HCT116 (cell line): ENCODE measurements around the gene CFI. TPM values are rescaled to one million over a fixed set of nuclear protein-coding genes. Genes with fewer than 3 reads are reported as not detected.
A peak's percentile ranks its signal among the peaks of the same experiment; 100 is the strongest.

Experiments
- ATAC-seq: fragments of 200-7000 bp; cut with Tn5 transposase; 2 replicates; pipeline ENCODE4 v1.9.1; 2020; ENCODE audit warnings: mild to moderate bottlenecking, moderate library complexity
- BruUV-seq: library from RNA; stranded (reverse); fragments of 400-500 nt; replicated peaks from 2 replicates; lab custom pipeline; 2021; lab: Mats Ljungman, UMichigan
- CTCF ChIA-PET: fragments of 300-600 bp; sonication (Branson Sonifier 250); formaldehyde crosslinking; loops from one replicate; lab custom pipeline; 2021; ENCODE audit warnings: antibody characterized with exemption; lab: Charles Lee
- POLR2A ChIA-PET: fragments of 300-600, 350-600 bp; sonication (Branson Sonifier 250); formaldehyde crosslinking; loops from one replicate; lab custom pipeline; 2021; ENCODE audit warnings: antibody characterized with exemption; lab: Charles Lee
- RAD21 ChIA-PET, 2 experiments: fragments of 300-600 bp; sonication (Branson Sonifier 250); formaldehyde crosslinking; loops; one replicate each; lab custom pipeline; 2023; ENCODE audit warnings: low total read pairs in 2 of 2; ENCODE audit not compliant: uncharacterized antibody in 2 of 2, unreplicated experiment in 2 of 2, low non-redundant PET in 1 of 2; lab: Charles Lee
- DNase-seq: peaks from one replicate; pipeline ENCODE4 v3.0.0-alpha.2; 2010; ENCODE audit warnings: low read depth, low spot score
- H2AFZ ChIP-seq: fragments of 200-600 bp; shearing (Covaris generic), sonication (generic); 2 replicates; pipeline ENCODE4 v1.6.1; 2017; ENCODE audit warnings: low read depth, mixed run types, mixed read lengths, antibody characterized with exemption, low read length; ENCODE audit not compliant: poor library complexity, severe bottlenecking
- H3K27ac ChIP-seq: 2 replicates; pipeline ENCODE4 v1.5.1; 2012; ENCODE audit warnings: low read depth, low read length
- H3K27me3 ChIP-seq: fragments of 200-600 bp; sonication (generic); 2 replicates; pipeline ENCODE4 v1.6.1; 2016; ENCODE audit warnings: mixed run types, low read length, mixed read lengths; ENCODE audit not compliant: insufficient read depth
- H3K36me3 ChIP-seq, 2 experiments: fragments of 200-500 bp in 1 of 2; fragments of 200-600 bp in 1 of 2; sonication (Bioruptor generic) in 1 of 2; sonication (generic) in 1 of 2; 2 replicates each; pipeline versions ENCODE4 v1.5.1 to v1.6.1; 2014 to 2016; ENCODE audit warnings: low read length in 2 of 2, inconsistent platforms in 1 of 2, mixed read lengths in 1 of 2, mixed run types in 1 of 2; ENCODE audit not compliant: insufficient read depth in 2 of 2, control insufficient read depth in 1 of 2
- H3K4me1 ChIP-seq, 2 experiments: fragments of 200-600 bp in 1 of 2; sonication (generic) in 1 of 2; 2 replicates each; pipeline versions ENCODE4 v1.5.1 to v1.6.1; 2012 to 2017; ENCODE audit warnings: low read length in 2 of 2, inconsistent platforms in 1 of 2, mild to moderate bottlenecking in 1 of 2, mixed read lengths in 1 of 2, mixed run types in 1 of 2, moderate library complexity in 1 of 2; ENCODE audit not compliant: insufficient read depth in 2 of 2, control insufficient read depth in 1 of 2
- H3K4me2 ChIP-seq: fragments of 200-600 bp; sonication (generic); 2 replicates; pipeline ENCODE4 v1.6.1; 2017; ENCODE audit warnings: mixed run types, low read length, mixed read lengths
- H3K4me3 ChIP-seq, 2 experiments: fragments of 200-600 bp in 1 of 2; sonication (generic) in 1 of 2; replicated peaks in 1 of 2; 2 replicates each; pipeline ENCODE4 v1.5.1; 2011 to 2016; ENCODE audit warnings: low read length in 2 of 2, control low read depth in 1 of 2, low read depth in 1 of 2, mild to moderate bottlenecking in 1 of 2, mixed read lengths in 1 of 2, mixed run types in 1 of 2
- H3K79me2 ChIP-seq: fragments of 200-600 bp; sonication (generic); 2 replicates; pipeline ENCODE4 v1.6.1; 2017; ENCODE audit warnings: mild to moderate bottlenecking, mixed run types, low read length, moderate library complexity, mixed read lengths; ENCODE audit not compliant: insufficient read depth
- H3K9ac ChIP-seq: fragments of 200-600 bp; sonication (generic); 2 replicates; pipeline ENCODE4 v1.6.1; 2016; ENCODE audit warnings: low read length, mixed read lengths
- H3K9me2 ChIP-seq: fragments of 200-600 bp; sonication (generic), shearing (Covaris generic); 2 replicates; pipeline ENCODE4 v1.6.1; 2017; ENCODE audit warnings: mixed run types, mild to moderate bottlenecking, moderate library complexity; ENCODE audit not compliant: insufficient read depth
- H3K9me3 ChIP-seq, 2 experiments: fragments of 200-500 bp in 1 of 2; fragments of 200-600 bp in 1 of 2; sonication (Bioruptor generic) in 1 of 2; sonication (generic) in 1 of 2; 2 replicates each; pipeline ENCODE4 v1.6.1; 2014 to 2017; ENCODE audit warnings: low read length in 2 of 2, mixed read lengths in 2 of 2, inconsistent platforms in 1 of 2, low read depth in 1 of 2, mild to moderate bottlenecking in 1 of 2, mixed run types in 1 of 2, moderate library complexity in 1 of 2; ENCODE audit not compliant: control insufficient read depth in 1 of 2, insufficient read depth in 1 of 2
- H4K20me1 ChIP-seq: fragments of 200-600 bp; sonication (generic), shearing (Covaris generic); 2 replicates; pipeline ENCODE4 v1.6.1; 2017; ENCODE audit warnings: mixed run types, mild to moderate bottlenecking, moderate library complexity; ENCODE audit not compliant: insufficient read depth
- CEBPB ChIP-seq: IDR thresholded peaks from 2 replicates; pipeline ENCODE4 v1.6.1; 2012; ENCODE audit warnings: low read depth
- CTCF ChIP-seq, 3 experiments: fragments of 200-600 bp in 1 of 3; sonication (generic) in 1 of 3; IDR thresholded peaks in 2 of 3; conservative IDR thresholded peaks in 1 of 3; 2 replicates each; pipeline ENCODE4 v1.5.1; 2012 to 2017; ENCODE audit warnings: low read depth in 2 of 3, low read length in 2 of 3, antibody characterized with exemption in 1 of 3, borderline replicate concordance in 1 of 3, control low read depth in 1 of 3, mild to moderate bottlenecking in 1 of 3, mixed read lengths in 1 of 3, mixed run types in 1 of 3, moderate library complexity in 1 of 3; ENCODE audit not compliant: insufficient read depth in 1 of 3
- EGR1 ChIP-seq: IDR thresholded peaks from 2 replicates; pipeline ENCODE4 v1.6.1; 2012; ENCODE audit warnings: low read depth
- EZH2phosphoT487 ChIP-seq: fragments of 200-600 bp; IDR thresholded peaks from 2 replicates; pipeline ENCODE4 v1.6.1; 2018; ENCODE audit warnings: antibody characterized with exemption, borderline replicate concordance
- JUND ChIP-seq: IDR thresholded peaks from 2 replicates; pipeline ENCODE4 v1.6.1; 2012
- MAX ChIP-seq: IDR thresholded peaks from 2 replicates; pipeline ENCODE4 v1.6.1; 2012
- POLR2A ChIP-seq: IDR thresholded peaks from 2 replicates; pipeline ENCODE4 v1.7.0; 2011; ENCODE audit warnings: borderline replicate concordance; ENCODE audit not compliant: insufficient read depth, insufficient read length; ENCODE audit errors: extremely low read depth
- POLR2AphosphoS5 ChIP-seq: IDR thresholded peaks from 2 replicates; pipeline ENCODE4 v1.6.1; 2011; ENCODE audit warnings: mild to moderate bottlenecking, low read depth, low read length, moderate library complexity
- RAD21 ChIP-seq: IDR thresholded peaks from 2 replicates; pipeline ENCODE4 v1.6.1; 2012; ENCODE audit warnings: low read depth, mild to moderate bottlenecking
- intact Hi-C: fragments of 100-400 bp; cut with micrococcal nuclease; formaldehyde crosslinking; loops from 2 replicates; pipeline ENCODE4 v1.10.0; 2022
- total RNA-seq: library from RNA; stranded (reverse); gene quantifications from one replicate; pipeline ENCODE4 v1.2.1, GENCODE V29; 2021; ENCODE audit not compliant: unreplicated experiment
- TF ChIP-seq, protein P1 (sequence below): IDR thresholded peaks from 2 replicates; pipeline ENCODE4 v1.6.1; 2012; ENCODE audit warnings: low read depth
- TF ChIP-seq, protein P2 (sequence below): IDR thresholded peaks from 2 replicates; pipeline ENCODE4 v1.6.1; 2012

The CFI gene
- total RNA-seq, 1 experiment from 2014 or later: 0.84 TPM

- H3K36me3 ChIP-seq: no peaks in the 10 kb centered on the region
- H3K4me2 ChIP-seq: no peak overlapping the region
- no peaks in the 10 kb centered on the region for H3K9me2 ChIP-seq
- H3K9ac ChIP-seq: no peak overlapping the region
- intact Hi-C loops: no loop called here
- CTCF ChIA-PET: no interaction called here
- no peaks in the 10 kb centered on the region for H3K79me2 ChIP-seq
- DNase-seq (no peak), ATAC-seq (no peak)
- POLR2A ChIA-PET: no interaction called here
- BruUV-seq: no TSS peak
- RAD21 ChIA-PET: no interaction called here
- H4K20me1 ChIP-seq: no peaks in the 10 kb centered on the region; the same call in 1 of the 2 replicates
- no peaks in the 10 kb centered on the region for H3K27me3 ChIP-seq
- no peaks in the 10 kb centered on the region for H3K4me1 ChIP-seq
- no peaks in the 10 kb centered on the region for H3K9me3 ChIP-seq
- H2AFZ ChIP-seq: peak overlapping the region; percentile 86
- TF ChIP-seq, protein P1, sequence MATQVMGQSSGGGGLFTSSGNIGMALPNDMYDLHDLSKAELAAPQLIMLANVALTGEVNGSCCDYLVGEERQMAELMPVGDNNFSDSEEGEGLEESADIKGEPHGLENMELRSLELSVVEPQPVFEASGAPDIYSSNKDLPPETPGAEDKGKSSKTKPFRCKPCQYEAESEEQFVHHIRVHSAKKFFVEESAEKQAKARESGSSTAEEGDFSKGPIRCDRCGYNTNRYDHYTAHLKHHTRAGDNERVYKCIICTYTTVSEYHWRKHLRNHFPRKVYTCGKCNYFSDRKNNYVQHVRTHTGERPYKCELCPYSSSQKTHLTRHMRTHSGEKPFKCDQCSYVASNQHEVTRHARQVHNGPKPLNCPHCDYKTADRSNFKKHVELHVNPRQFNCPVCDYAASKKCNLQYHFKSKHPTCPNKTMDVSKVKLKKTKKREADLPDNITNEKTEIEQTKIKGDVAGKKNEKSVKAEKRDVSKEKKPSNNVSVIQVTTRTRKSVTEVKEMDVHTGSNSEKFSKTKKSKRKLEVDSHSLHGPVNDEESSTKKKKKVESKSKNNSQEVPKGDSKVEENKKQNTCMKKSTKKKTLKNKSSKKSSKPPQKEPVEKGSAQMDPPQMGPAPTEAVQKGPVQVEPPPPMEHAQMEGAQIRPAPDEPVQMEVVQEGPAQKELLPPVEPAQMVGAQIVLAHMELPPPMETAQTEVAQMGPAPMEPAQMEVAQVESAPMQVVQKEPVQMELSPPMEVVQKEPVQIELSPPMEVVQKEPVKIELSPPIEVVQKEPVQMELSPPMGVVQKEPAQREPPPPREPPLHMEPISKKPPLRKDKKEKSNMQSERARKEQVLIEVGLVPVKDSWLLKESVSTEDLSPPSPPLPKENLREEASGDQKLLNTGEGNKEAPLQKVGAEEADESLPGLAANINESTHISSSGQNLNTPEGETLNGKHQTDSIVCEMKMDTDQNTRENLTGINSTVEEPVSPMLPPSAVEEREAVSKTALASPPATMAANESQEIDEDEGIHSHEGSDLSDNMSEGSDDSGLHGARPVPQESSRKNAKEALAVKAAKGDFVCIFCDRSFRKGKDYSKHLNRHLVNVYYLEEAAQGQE: no peak
- TF ChIP-seq MAX: no peak
- no peak for TF ChIP-seq CEBPB
- no peak for TF ChIP-seq JUND
- no peak for TF ChIP-seq RAD21
- TF ChIP-seq EGR1: no peak
- TF ChIP-seq, protein P2, sequence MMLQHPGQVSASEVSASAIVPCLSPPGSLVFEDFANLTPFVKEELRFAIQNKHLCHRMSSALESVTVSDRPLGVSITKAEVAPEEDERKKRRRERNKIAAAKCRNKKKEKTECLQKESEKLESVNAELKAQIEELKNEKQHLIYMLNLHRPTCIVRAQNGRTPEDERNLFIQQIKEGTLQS: no peak
- no peak for TF ChIP-seq POLR2AphosphoS5
- no peak for TF ChIP-seq POLR2A
- TF ChIP-seq CTCF (IDR thresholded peaks at IDR 0.05 in 2 of 3, conservative IDR thresholded peaks at IDR 0.05 in 1 of 3; ENCODE audit: borderline replicate concordance in 1 of 3, insufficient read depth in 1 of 3, low read depth in 2 of 3, low read length in 2 of 3): no peak
- TF ChIP-seq EZH2phosphoT487: no peak
- H3K4me3 ChIP-seq: no peak overlapping the region
- no peak overlapping the region for H3K27ac ChIP-seq
These were observed 49.3 kb downstream of the CFI start for GRCh38 chr4:109752525-109752924.
